ENCODE measurements around the gene FBXO24. TPM values are rescaled to one million over a fixed set of nuclear protein-coding genes. Genes with fewer than 3 reads are reported as not detected.

Gene FBXO24
- total RNA-seq, 4 donors from 2014 or later: 0.15 to 4.3 (median 0.99) TPM

DNA sequence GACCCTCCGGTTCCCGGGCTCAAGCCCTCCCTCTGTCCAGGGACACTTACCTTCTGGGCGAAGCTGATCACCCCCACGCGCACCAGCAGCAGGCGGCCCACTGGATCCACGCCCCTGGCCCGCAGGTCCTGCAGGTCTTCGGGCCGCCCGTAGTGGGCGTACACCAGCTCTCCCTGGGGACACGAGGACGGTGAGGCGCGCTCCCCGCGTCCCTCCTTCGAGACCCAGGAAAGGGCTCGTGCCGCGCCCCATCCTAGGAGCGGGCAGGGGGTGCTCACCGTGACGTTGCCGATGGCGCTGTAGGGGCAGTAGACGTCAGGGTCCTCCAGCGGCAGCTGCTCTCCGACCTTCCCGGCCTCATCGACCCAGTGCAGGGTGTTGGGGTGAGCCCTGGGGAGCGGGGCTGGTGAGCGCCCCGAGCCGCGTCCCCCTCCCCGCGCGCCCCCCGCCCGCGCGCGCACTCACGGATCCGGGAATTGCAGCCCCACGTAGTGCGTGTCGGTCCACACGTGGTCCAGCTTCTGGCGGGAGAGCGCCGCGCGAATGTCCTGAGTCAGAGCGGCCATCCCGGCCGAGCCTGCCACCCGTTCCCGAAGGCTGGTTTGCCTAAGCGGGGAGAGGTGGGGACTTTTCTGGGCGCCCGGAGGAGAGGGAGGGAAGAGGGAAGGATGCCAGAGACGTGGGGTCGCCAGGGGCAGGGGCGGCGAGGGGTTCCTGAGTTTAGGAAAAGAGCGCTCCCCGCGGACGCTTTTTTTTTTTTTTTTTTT is 47.0 kb downstream of the FBXO24 start:
- 2 to 5% methylated on average over 27 to 41 of the region's 72 CpGs for WGBS, 2 donors
- intact Hi-C loops (cut with DNase I; ENCODE audit: low total_unique reads): no loop called here
- no peak for TF ChIP-seq POLR2A (IDR thresholded peaks at IDR 0.05)
- TF ChIP-seq, protein P1, sequence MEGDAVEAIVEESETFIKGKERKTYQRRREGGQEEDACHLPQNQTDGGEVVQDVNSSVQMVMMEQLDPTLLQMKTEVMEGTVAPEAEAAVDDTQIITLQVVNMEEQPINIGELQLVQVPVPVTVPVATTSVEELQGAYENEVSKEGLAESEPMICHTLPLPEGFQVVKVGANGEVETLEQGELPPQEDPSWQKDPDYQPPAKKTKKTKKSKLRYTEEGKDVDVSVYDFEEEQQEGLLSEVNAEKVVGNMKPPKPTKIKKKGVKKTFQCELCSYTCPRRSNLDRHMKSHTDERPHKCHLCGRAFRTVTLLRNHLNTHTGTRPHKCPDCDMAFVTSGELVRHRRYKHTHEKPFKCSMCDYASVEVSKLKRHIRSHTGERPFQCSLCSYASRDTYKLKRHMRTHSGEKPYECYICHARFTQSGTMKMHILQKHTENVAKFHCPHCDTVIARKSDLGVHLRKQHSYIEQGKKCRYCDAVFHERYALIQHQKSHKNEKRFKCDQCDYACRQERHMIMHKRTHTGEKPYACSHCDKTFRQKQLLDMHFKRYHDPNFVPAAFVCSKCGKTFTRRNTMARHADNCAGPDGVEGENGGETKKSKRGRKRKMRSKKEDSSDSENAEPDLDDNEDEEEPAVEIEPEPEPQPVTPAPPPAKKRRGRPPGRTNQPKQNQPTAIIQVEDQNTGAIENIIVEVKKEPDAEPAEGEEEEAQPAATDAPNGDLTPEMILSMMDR (IDR thresholded peaks at IDR 0.05): no peak
- H3K4me3 ChIP-seq (ENCODE audit: low read depth, poor library complexity, severe bottlenecking): peak overlapping the region; percentile 19
- DNase-seq (ENCODE audit: low spot score in 2 of 2): no peak

DNA sequence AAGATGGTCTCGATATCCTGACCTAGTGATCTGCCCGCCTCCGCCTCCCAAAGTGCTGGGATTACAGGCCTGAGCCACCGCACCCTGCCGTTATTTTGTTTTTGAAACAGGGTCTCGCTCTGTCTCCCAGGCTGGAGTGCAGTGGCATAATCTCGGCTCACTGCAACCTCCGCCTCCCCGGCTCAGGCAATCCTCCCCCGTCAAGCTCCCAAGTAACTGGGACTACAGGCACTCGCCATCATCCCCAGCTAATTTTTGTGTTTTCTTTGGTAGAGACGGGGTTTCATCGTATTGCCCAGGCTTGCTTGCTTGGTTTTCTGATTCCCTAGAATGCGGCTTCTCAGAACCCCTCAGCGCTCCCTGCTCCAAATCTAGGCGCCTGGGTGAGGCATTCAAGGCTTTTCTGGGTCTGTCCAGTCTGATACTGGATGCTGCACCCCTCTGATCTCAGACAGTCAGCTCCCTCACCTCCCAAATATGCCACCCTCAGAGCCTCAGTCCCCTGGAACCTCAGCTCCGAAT is 53.9 kb downstream of the FBXO24 start:
- DNase-seq (ENCODE audit: low spot score in 2 of 2): no peak
- intact Hi-C loops (cut with DNase I; ENCODE audit: low total_unique reads): no loop called here
- H3K4me3 ChIP-seq (ENCODE audit: low read depth, poor library complexity, severe bottlenecking): no peak overlapping the region
- TF ChIP-seq, protein P1 (IDR thresholded peaks at IDR 0.05): no peak
- TF ChIP-seq POLR2A (IDR thresholded peaks at IDR 0.05): no peak
- 85 to 90% methylated on average over 17 of the region's 17 CpGs for WGBS, 2 donors

DNA sequence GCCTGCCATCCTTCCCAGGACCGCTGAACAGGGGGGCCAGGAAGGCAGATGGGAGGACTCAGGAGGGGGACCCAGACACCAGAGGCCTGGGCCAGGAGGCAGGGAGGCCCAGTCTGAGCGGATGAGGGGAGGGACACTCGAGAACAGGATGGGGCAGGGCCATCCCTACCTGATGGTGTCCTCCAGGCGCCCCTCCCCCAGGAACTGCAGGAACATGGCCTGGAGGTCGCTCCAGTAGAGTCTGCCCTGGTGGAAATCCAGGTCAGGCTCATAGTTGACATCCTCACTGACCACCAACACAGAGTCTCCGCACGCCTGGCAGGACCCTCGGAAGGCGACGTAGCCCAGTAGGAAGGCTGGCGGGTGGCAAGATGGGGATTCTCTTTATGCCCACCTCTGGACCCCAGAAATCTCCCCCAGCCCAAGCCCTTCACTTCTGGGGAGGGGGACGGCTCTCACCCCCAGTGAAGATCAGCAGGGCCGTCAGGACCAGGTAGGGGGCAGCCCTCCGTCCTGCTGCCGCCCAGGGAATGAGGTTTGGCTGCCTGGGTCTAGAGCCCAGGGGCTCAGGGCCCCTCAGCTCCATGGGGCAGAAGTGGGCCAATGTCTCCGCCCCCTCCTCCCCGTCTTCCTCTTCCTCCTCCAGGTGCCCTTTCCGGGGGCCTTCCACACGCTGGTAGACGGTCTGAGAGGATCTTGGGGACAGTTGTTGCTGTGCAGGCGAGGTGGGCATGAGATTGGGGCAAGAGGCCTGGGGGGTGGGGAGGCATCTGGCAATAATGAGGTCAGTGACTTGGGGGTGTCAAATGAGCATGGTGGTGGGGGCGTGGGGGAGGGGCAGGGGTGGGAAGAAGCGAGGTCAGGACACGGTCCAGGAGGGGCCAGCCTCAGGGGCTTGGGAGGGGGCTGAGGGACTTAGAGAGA is 54.7 kb downstream of the FBXO24 start:
- H3K4me3 ChIP-seq (ENCODE audit: low read depth, poor library complexity, severe bottlenecking): no peak overlapping the region
- intact Hi-C loops (cut with DNase I; ENCODE audit: low total_unique reads): no loop called here
- WGBS, 2 donors: 66 to 67% methylated on average over 24 of the region's 24 CpGs
- TF ChIP-seq, protein P1 (IDR thresholded peaks at IDR 0.05): no peak
- no peak for TF ChIP-seq POLR2A (IDR thresholded peaks at IDR 0.05)
- DNase-seq (ENCODE audit: low spot score in 2 of 2): no peak

DNA sequence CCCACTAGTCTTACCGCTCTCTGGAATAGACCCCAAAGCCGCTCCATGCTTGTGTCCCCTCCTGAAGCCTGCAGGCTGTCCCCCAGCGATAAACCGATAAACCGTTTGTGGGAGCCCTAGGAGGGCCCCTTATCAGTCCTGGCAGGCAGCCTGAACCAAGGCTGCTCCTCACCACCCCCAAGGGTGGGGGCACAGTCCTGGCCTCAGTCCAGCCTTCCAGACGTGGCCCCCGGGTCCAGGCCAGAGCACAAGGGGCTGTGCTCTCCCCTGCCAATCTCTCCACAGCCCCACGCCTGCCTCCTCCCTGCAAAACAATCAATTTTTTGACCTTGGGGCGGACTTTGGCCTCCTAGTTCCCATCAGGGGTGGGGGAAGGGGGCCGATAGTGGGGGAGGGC is 55.3 kb downstream of the FBXO24 start, which contains the start of gene TFR2:
TSS of gene TFR2 (minus strand) at position 90 of the 397 bp plus-strand sequence. CDS start at position 47, 43 bp downstream.
- 59 to 61% methylated on average over 8 to 10 of the region's 10 CpGs for WGBS, 2 donors
- DNase-seq (ENCODE audit: low spot score in 2 of 2): no peak

DNA sequence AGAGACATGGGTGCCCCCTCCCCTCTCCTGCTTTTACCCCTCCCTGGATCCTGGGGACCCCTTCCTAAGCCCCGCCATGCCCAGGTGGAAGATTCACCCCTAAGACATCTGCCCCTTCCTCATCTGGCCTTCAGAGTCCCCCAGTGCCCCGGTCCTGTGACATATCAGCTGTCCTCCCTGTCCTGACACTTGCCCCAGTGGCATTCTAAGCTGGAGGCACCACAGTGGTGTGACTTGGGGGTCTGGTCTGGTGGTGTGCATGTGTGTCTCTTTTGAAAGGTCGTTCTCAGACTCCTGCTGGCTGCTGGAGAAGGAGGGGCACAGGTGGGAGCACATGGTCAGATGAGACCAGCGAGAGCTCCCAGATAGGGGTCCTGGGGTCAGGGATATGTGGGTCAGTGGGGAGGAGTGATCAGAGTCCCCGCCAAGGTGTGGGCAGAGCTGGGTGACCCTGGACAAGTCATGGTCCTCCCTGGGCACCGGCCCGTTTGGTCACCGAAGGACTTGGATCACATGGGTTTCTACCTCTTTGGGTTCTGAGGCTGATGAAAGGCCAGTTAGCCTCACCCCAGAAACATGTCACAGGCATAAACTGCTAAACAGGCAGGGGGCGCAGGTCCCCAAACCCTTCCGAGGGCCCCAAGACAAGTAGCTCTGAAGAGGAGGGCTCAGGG is 55.9 kb downstream of the FBXO24 start:
- H3K4me3 ChIP-seq (ENCODE audit: low read depth, poor library complexity, severe bottlenecking): no peak overlapping the region
- 76 to 82% methylated on average over 7 to 10 of the region's 10 CpGs for WGBS, 2 donors
- intact Hi-C loops (cut with DNase I; ENCODE audit: low total_unique reads): no loop called here
- DNase-seq (ENCODE audit: low spot score in 2 of 2): no peak
- TF ChIP-seq, protein P1 (IDR thresholded peaks at IDR 0.05): no peak
- TF ChIP-seq POLR2A (IDR thresholded peaks at IDR 0.05): no peak

More for the DNA sequence above, 55.3 kb downstream of the FBXO24 start, which contains the start of gene TFR2:
- intact Hi-C loops (cut with DNase I; ENCODE audit: low total_unique reads): no loop called here
- TF ChIP-seq POLR2A (IDR thresholded peaks at IDR 0.05): no peak
- TF ChIP-seq, protein P1 (IDR thresholded peaks at IDR 0.05): no peak
- H3K4me3 ChIP-seq (ENCODE audit: low read depth, poor library complexity, severe bottlenecking): no peak within 1 kb of the TSS

All from lower leg skin (tissue), 4 donors.